Measurements from ENCODE around the gene IL17F. TPM values are rescaled to one million over a fixed set of nuclear protein-coding genes. Genes with fewer than 3 reads are reported as not detected.

Gene IL17F
- total and polyA plus RNA-seq, 2 of the 8 experiments (the other 6 are each of a cell fraction or from before 2014, with no cell fraction given) = 0.08 TPM; not detected in 1

GRCh38 chr6:52283111-52283510, 38.8 kb upstream of the IL17F start:
- H2BK120ac ChIP-seq (replicated peaks; ENCODE audit: low read depth, low read length) = no peak overlapping the region
- DNase-seq (ENCODE audit: low read depth in 1 of 2, low spot score in 2 of 2) (no peak), FAIRE-seq (no peak)
- peaks cover 6% of the 10 kb centered on the region; the same call in 1 of the 2 replicates for H3K79me1 ChIP-seq (ENCODE audit: low read depth, low read length)
- H2BK5ac ChIP-seq (ENCODE audit: low read depth, low read length) = no peak overlapping the region
- H3K18ac ChIP-seq (ENCODE audit: extremely low read depth, low read length) = no peak overlapping the region
- no peak overlapping the region for H3K23ac ChIP-seq (ENCODE audit: insufficient read length)
- peaks cover 0 to 5% (median 2%) of the 10 kb centered on the region in 4 experiments; a peak in 4 of 7 replicates for H3K4me1 ChIP-seq (replicated peaks in 1 of 4; ENCODE audit: control insufficient read depth in 3 of 4, insufficient read depth in 4 of 4, low read length in 3 of 4)
- POLR2A ChIA-PET (ENCODE audit: partially characterized antibody) = interaction anchor here (0.6 to 6.0 kb wide), 14 partner anchors 10 to 1869 kb away, joined by 3 to 87 read pairs (median 4); no protein-coding TSS in a partner anchor
- CTCF ChIA-PET (ENCODE audit: partially characterized antibody) = interaction anchor here (0.6 to 12.5 kb wide), 11 partner anchors 15 to 811 kb away, joined by 3 to 175 read pairs (median 4); partner anchors contain the start of gene PAQR8
- H3K4me3 ChIP-seq (ENCODE audit: extremely low read depth in 1 of 4, insufficient read depth in 2 of 4, low read depth in 3 of 4, low read length in 4 of 4) = peak overlapping the region; percentile 94 to 98 (median 96)
- TF ChIP-seq NRF1 (IDR thresholded peaks at IDR 0.05; ENCODE audit: low read depth, low read length) = no peak
- 0 out of 2 replicates have a peak, but pooled peaks have one; percentile 17 for TF ChIP-seq POLR2AphosphoS5 (IDR thresholded peaks at IDR 0.05; ENCODE audit: low read depth, low read length)
- peak in 1 of 2 experiments; percentile 17; a peak in 1 of 3 replicates for TF ChIP-seq POLR2A (IDR thresholded peaks at IDR 0.05; ENCODE audit: control extremely low read depth in 1 of 2, low read depth in 2 of 2, low read length in 2 of 2)
- no peak for TF ChIP-seq CBX5 (IDR thresholded peaks at IDR 0.05; ENCODE audit: low read depth, low read length)
- peaks cover 13 to 61% of the 10 kb centered on the region in 2 experiments for H3K79me2 ChIP-seq (ENCODE audit: control insufficient read depth in 1 of 2, insufficient read depth in 2 of 2, low read length in 2 of 2)
- no peak overlapping the region for H3K56ac ChIP-seq (replicated peaks; ENCODE audit: insufficient read length, low read depth, low read length)
- peaks cover 34 to 52% (median 47%) of the 10 kb centered on the region in 4 experiments for H3K36me3 ChIP-seq (ENCODE audit: control insufficient read depth in 2 of 4, insufficient read depth in 4 of 4, low read length in 3 of 4)
- no peak overlapping the region for H2BK15ac ChIP-seq (ENCODE audit: low read length)
- no peak overlapping the region for H4K5ac ChIP-seq (ENCODE audit: insufficient read length, low read depth, low read length)
- H4K20me1 ChIP-seq (replicated peaks in 1 of 2; ENCODE audit: control insufficient read depth in 1 of 2, insufficient read depth in 2 of 2, low read length in 2 of 2) = peaks cover 4 to 18% of the 10 kb centered on the region in 2 experiments
- no peak overlapping the region for H2BK20ac ChIP-seq (ENCODE audit: low read length)
- H3K4ac ChIP-seq (replicated peaks; ENCODE audit: insufficient read length, low read depth, low read length) = no peak overlapping the region
- no peak overlapping the region for H4K8ac ChIP-seq (ENCODE audit: extremely low read depth, insufficient read depth, low read length)
- H4K91ac ChIP-seq (replicated peaks; ENCODE audit: insufficient read length, low read length) = no peak overlapping the region
- H2BK12ac ChIP-seq (ENCODE audit: low read depth, low read length) = no peak overlapping the region
- no peaks in the 10 kb centered on the region for H3K9me3 ChIP-seq (ENCODE audit: insufficient read depth in 2 of 2, low read depth in 1 of 2, low read length in 1 of 2)
- H2AFZ ChIP-seq (ENCODE audit: low read length) = no peak overlapping the region
- H3K27ac ChIP-seq (ENCODE audit: low read depth, low read length) = no peak overlapping the region
- no peaks in the 10 kb centered on the region for H3K23me2 ChIP-seq (ENCODE audit: low read depth, low read length)
- 74% methylated on average over 6 of the region's 6 CpGs; no CpG with 5 or more reads in 1 of the 2 experiments for WGBS, 2 experiments (ENCODE audit: extremely low coverage in 1 of 2, insufficient coverage in 1 of 2, insufficient read length in 1 of 2, insufficient replicate concordance in 2 of 2, low coverage in 1 of 2, low lambda C conversion rate in 2 of 2, missing lambda C conversion rate in 1 of 2)
- H2AK5ac ChIP-seq (ENCODE audit: low read depth, low read length) = no peak overlapping the region
- peak overlapping the region in 2 of 4 experiments; percentile 70 to 100; a peak in 4 of 7 replicates for H3K9ac ChIP-seq (replicated peaks in 1 of 4; ENCODE audit: extremely low read depth in 1 of 4, low read depth in 3 of 4, low read length in 3 of 4)
- H3K4me2 ChIP-seq (ENCODE audit: insufficient read depth in 1 of 2, low read depth in 2 of 2, low read length in 2 of 2) = peak overlapping the region; percentile 66 to 70
- no peaks in the 10 kb centered on the region for H3K27me3 ChIP-seq (replicated peaks in 1 of 4; ENCODE audit: control insufficient read depth in 3 of 4, extremely low read depth in 1 of 4, insufficient read depth in 3 of 4, low read length in 3 of 4)
- no peak overlapping the region for H3K14ac ChIP-seq (ENCODE audit: insufficient read length)
